ENCODE results near the gene SLITRK1.

Gene SLITRK1

DNA sequence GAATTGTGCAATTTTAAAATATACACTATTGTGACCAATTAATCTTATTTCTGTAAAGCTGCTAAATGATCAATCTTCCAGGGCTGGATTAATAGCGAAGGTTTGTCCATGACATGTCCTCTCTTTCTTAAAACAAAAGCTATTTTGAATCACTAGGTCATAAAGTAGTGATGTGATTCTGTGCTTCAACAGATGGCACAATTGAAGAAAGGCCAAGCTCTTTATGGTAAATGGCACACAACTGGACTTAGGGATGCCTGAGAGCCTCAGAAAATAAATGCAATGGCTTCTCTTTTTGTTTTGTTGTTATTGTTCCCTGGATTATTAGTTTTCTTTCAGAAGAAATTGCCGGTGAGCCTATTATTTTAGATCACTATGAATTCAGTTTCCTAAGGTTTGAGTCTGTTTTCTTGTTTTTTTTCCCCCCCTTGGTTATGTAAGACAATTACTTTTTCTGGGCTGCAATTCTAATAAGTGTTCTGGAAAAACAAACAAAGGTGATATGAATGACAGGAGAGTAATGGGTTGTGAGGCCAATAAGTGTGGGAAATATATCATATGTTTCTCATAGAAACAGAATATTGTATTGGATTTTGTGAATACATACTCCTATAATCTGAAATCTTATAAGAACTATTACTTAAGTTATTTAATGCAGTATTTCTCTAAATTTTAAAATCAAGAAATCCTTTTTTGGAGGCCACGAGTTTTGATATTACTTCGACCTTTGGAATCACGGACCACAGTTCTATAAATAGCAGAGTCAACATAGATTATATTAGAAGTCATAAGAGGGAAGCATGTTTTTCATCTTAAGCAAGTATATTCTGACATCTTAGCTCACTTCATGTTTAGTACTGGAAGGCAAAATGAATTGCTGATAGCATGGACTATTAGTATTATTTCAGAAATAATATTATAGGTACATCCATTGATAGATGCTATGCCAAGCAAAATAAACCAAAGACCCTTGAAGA, 16.8 kb downstream of the SLITRK1 start:
- DNase-seq, result no peak

DNA sequence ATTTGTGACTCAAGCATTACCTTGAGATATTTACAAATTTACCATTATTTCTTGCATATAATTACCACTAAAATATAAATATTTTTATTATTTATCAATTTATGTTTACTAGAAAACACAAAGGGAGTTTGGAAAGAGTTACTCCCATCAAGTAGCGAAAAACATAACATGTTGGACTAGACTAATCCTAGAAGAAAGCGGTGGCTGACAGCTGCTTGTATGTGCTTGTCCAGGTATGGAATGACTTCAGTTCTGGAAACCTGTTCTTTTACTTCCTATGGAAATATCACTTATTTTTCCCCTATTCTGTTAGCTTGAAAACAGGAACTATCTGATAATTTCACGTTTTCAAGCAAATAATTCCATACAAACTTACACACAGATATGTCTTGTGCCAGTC, 28.5 kb downstream of the SLITRK1 start:
- no peak for DNase-seq

DNA sequence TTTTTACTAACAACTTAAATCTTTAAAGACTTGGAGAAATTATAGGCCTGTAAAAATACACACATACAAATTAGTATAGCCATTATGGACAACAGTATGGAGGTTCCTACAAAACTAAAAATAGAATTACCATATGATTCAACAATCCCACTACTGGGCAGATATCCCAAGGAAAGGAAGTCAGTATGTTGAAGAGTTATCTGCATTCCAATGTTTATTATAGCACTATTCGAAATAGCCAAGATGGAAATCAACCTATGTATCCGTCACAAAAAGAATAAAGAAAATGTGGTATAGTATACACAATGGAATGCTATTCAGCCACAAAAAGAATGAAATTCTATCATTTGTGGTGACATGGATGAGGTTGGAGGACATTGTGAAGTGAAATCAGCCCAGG, 37.2 kb downstream of the SLITRK1 start:
- DNase-seq, result peak; percentile 4

DNA sequence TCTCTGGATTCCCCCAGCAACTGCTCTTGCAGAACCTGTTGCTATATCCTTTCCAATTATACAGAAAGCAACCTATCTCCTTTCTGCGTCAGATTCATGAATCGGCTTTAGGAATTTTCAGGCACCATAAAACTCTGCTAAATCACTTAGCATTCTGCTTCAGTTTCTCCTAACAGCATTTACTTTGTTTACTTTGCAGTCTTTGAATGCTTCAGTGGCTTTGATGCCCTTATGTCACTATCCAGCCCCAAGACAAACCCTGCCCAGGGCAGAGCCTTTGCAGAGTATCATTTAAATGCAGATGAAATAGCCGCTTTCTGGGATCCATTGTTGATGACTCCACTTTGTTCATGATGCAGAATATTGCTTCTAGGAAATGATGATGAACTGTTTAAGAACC, 43.1 kb downstream of the SLITRK1 start:
- no peak for DNase-seq

DNA sequence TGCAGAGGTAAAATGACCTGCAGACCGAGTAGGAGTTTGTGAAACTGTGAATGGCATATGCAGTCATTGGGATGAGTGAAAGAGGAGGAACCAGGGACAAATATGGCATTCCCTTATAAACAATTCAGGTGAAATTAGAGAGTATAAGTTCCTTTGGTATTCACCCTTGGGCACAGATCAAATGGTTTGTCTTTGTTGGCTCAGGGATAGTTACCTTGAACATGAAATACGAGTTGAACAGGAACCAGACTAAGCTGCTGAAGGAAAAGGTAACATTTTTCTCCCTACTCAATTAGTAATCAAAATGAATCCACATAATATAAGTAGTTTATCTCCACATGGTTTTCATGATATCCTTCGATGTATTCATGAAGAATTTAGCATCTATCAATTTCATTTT, 50.5 kb downstream of the SLITRK1 start:
- no peak for DNase-seq

DNA sequence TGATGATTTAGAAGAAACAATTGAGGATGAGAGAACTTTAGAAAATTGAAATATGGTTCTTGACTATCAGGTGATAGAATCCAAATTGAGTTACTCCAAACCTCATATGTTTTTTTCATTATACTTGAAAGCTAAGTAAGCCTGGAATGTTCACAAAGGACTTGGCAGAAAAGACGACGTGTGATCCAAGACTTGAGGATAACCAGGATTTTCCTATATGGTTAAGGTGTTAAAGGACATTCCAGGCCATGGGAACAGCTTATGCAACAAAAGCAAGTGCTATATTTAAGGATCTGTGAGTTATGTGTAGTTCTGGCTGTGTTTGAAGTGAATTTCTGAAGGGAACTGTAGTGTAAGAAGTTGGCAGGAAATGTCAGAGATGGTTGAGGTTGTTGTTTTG, 52.5 kb downstream of the SLITRK1 start:
- DNase-seq, result no peak

DNA sequence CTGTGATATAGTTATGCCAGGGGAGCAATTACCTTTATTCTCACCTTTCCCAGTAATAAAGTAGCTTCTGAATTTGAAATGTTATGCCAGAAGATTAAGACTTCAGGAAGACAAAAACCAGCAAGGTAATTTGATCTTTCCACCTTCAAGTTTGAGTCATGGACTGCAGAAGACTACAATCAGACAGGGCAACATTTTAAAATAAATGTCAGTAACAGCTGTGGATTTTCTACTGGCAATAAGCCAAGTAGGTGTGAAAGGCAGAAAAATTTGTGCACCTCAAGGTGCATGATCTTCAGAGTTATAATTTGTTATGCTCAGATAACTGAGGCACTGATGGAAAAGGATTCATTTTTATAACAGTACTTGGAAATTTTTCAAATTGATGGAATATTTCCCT, 54.9 kb downstream of the SLITRK1 start:
- peak; percentile 3 for DNase-seq
